Head of caudate nucleus (tissue), 42 donors: ENCODE results near the gene ANXA11.
A peak's percentile ranks its signal among the peaks of the same experiment; 100 is the strongest.

ENCODE experiments used
- DNase-seq, 42 donors: peaks; one replicate each; pipeline versions ENCODE4 v3.0.0 to v3.0.0-alpha.2; 2020 to 2021; ENCODE audit warnings: mixed read lengths in 7 of 42
- intact Hi-C: fragments of 100-400 bp; cut with DNase I; formaldehyde crosslinking; loops from one replicate; pipeline ENCODE4 v1.15.0; 2022

The ANXA11 gene

DNA sequence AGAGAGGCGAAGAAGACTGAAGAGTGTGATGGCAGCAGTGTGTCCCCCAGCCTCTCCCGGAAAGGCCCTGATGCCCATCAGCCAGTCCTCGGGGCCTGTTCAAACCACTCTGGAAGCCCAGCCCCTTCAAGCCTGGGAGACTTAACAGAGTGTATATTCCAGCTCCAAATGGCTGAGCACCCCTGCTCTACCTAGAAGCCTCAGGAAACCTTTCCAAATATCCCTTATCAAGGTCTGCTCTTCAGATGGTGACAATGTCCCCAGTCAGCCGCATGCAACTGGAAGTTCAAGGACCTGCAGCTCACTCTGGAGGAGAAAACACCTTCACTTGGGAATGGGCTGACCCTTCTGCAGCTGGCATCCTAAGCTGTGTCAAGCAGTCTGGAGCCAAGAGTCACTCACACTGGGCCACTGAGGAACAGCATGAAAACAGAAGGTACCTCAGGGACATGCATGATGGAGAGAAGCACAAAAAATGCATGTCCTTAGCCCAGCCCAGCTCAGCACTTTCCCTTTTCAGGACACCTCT, 10.2 kb downstream of the ANXA11 start:
- no peak for DNase-seq
- intact Hi-C loops: no loop called here

DNA sequence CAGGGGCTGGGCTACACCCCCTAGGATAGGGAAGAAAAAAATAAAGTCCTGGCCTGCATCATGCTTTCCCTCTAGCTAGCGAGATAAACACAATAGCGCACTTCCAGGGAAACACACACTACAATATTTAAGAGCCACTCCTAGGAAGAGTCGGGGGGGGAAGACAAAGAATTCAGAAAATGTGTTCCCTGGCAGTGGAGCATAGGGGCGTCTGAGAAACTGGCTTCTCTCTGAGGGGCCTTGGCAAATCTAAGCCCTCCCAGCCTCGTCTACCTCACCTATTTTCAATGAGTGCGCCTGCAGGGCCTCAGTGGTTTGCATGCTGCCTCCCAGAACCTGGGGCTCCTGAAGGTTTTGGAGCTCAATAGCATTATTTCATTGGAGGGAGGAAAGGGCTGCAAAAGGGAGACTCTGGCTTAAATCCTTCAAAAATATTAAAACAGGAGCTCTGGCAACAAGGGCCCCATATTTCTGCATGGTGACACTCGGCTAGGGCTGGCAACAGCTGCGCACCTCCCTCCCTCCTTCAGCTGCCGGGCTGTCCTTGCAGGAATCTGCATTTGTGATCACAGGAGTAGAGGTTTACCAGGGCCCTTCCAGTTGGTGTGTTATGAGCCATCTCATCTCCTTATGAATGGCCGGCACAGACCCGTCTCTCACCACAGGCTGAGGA, 10.8 kb downstream of the ANXA11 start:
- intact Hi-C loops: no loop called here
- peak in 1 of 42 donors; percentile 9 for DNase-seq

DNA sequence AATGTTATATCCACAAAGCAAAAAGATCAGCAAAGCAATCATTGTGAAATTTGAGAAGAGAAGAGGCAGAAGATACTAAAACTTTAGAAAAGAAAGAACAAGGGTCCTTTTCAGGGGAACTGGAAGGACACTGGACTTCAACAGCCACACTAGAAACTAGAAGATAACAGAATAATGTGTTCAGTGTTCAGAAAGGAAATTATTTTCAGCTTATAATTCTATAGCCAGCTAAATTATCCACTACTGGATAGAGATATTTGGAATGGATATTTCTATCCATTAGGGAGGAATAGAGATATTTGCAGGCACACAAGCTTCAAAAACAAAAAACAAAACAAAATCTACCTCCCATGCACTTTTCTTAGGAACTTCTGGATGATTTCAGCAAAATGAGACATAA, 12.8 kb downstream of the ANXA11 start:
- intact Hi-C loops: no loop called here
- no peak for DNase-seq

DNA sequence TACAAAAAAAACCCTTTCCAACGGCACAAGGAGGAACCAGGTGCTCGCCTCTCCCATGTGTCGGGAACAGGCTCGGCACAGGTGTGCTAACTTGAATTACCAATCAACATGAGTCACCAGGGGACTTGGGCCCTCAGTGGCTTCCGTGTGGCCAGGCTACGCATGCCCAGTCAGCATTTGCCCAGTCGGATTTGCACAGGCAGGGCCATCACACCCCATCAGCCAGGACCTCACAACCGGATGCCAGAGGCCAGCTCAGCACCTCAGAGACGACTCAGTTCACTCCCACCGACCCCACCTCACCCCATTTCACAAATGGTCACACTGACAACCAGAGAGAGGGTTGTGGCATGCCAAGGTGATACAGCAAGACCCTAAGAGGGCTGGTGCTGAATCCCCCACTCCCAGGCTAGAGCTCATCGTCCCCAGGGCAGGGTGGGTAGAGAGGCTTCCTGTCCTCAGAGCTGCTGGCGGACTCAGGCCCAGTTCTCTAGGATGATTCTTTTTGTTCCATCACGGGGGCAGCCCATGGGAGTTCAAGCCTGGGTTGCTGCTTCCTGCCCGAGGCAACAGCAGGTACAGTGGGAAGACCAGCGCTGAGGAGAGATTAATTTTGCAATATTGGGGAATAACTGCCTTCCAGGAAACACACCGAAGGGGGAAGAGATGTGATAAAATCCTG, 13.6 kb downstream of the ANXA11 start:
- intact Hi-C loops: no loop called here
- peak in 2 of 42 donors; percentile 8 to 9 for DNase-seq

DNA sequence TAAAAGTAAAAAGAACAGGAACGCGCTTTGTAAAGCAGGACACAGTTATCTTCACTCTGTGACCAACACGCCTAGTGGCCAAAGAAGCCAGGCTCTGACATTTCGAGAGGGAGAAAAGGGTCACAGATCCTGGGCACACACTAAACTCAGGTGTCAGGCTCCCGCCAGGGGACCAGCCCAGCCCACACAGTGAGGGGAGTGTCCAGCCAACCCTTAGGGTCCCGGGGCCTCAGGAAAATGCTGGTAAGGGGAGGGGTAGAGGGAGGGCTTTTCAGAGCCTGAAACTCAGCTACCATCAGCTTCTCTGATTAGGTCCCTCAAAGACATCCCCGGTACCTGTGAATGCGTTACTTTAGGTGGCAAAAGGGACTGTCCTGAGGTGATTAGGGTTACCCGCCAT, 16.6 kb downstream of the ANXA11 start:
- intact Hi-C loops: no loop called here
- peak in 1 of 42 donors; percentile 9 for DNase-seq

DNA sequence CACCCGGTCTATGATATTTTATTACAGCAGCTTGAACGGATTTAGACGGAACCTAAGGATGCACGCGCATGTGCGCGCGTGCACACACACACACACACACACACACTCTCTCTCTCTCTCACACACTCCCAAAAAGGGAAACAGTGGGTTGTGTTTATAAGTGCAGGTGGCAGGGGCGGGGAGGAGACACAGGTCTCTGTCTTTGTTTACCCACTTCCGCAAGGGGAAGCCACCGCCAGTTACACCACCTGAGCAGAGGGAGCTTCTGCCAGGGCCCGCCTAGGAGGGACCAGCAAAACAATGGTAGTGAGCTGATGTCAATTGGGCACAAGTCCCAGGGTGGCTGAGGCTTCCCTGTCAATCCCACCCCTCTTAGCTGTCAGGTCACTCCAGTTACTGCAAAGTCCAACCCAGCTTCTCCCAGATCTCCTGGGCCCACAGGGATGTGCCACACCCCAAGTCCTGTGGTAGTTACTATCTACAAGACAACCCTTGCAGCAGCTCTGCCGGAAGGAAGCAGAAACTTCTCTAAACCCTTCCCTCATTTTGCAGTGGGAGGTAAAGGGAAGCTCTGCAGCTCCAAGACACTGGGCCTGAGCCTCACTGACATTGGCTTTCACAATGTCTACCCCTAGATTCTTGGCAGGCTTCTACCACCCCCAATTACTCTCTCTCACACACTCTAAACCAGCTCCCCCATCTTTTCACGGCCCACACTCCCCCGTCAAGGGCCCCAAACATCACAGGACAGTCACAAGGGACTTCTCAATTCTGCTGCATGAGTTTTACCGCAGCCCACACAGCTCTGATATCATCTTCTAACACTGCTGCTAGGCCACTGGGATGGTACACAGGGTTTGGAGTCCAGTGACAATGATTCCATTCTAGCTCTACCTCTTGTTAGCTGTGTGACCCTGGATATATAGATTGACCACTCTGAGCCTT, 17.6 kb downstream of the ANXA11 start:
- intact Hi-C loops: no loop called here
- DNase-seq: peak in 1 of 42 donors; percentile 51

DNA sequence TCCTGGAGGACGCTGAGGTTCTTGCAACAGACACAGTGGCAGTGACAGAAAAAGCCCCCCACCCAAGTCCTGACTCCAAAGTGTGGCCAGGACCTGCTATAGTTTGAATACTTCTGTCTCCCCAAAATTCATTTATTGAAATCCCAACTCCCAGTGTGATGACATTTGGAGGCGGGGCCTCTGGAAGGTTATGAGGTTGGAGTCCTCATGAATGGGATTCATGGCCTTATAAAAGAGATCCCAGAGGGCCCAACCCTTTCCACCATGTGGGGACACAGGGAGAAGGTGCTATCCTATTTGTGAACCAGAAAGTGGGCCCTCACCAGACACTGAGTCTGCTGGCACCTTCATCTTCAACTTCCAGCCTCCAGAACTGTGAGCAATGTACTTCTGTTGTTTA, 18.3 kb downstream of the ANXA11 start:
- intact Hi-C loops: no loop called here
- no peak for DNase-seq

DNA sequence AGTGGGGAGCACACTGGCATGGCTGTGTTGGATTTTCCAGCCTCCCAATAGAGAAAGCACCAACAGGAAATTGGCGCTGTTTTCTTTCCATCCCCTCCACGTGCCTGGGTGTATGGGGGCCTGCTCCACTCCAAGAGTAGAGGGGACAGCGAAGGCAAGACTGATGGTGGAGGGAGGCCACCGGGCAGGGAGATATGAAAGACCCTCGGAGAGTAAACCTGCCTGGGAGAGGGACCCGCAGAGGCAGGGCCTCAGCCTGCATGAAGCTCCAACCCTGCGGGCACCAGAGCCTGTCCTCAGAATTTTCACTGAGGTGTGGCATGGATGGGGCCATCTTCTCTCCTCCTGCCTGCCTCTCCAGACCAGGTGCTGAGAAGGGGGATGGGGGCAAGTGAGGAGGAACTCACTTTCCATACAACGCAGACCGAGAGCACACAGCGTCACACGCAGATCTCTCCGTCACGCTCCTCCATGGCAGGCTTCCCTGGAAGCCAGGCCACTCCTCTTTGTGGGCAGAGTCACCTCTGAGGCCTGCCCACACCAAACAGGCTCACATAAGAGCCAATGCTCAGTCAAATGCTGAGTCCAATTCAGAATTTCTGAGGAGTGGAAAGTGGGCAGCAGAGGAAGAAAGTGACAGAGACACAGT, 18.8 kb downstream of the ANXA11 start:
- intact Hi-C loops: no loop called here
- DNase-seq: no peak

DNA sequence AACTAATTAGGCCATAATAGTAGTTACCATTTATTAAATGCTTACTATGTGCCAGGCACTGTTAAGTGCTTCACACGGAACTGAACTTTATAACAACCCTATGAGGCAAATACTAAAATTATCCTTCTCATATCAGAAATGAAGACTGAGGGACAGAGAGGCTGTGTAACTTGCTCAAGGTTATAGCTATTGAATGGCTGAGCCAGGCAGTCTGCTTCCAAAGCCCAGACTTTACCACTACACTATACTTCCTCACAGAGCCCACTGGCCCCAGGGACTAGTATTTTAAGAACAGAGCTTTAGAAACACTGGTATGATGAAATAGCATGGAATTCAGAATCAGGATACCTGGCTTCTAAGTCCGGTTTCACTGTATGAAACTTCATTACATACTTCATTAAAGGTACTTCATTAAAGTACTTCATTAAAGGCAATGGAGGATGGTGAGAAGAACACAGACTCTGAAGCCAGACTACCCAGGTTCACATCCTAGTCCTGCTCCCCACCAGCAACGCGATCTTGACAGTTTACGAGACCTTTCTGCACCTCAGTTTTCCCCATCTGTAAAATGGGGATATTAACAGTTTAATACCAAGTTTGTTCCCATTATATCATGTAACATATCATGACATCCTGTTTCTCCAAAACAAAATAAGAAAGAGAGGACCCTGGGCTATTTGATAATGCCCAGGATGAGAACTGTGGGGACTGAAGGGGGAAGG, 19.6 kb downstream of the ANXA11 start:
- DNase-seq: no peak
- intact Hi-C loops: no loop called here

DNA sequence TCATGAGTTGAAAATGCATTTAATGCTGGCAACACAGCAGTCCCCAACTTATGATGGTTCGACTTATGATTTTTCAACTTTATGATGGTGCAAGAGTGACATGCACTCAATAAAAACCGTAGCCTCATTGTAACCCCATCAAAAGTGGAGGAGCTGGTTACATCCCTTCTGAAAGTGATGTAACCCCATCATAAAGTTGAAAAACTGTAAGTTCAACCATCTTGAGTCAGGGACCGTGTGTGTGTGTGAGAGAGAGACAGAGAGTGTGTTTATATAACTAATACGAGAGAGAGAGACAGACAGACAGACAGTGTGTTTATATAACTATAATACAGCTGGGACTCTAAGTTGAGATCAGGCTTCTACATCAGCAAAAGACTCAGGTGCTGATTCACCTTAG, 21.0 kb downstream of the ANXA11 start:
- no peak for DNase-seq
- intact Hi-C loops: no loop called here

DNA sequence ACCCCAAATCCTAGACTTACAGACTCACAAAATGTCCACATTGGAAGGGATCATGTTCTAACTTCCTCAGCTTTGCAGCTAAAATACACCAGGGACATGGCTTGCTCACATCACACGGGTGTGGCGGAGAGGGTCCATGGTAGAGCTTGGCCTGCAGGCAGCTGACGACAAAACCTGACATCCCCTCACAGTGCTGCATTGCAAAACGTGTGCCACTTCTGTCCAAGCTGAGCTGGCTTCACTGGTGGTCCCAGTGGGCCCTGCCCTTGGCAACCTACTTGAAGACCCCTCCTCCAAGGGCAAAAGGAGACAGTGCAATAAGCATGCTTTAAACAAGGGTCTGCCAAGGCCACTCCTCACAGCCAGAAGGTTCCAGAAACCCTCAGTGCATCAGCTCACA, 21.9 kb downstream of the ANXA11 start:
- intact Hi-C loops: no loop called here
- peak in 1 of 42 donors; percentile 5 for DNase-seq

DNA sequence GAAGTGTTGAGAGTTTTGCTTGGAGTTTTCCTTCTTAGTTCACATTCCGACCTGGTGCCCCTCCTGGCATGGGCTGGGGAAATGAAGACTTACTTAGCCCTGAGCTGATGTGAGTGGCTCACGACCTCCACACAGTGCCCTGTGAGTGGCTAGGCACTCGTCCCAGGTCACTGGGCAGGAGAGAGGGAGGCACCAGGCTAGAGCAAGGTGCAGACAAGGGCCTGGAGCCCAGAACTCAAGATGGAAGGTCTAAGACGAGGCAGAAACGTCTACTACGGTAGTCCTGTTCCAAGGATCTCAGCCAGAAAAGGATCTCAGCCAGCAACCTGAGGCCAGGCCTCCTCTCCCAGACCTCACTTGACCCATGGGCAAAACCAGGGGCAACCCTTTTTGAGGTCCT, 22.4 kb downstream of the ANXA11 start:
- peak in 1 of 42 donors; percentile 24 for DNase-seq
- intact Hi-C loops: no loop called here

DNA sequence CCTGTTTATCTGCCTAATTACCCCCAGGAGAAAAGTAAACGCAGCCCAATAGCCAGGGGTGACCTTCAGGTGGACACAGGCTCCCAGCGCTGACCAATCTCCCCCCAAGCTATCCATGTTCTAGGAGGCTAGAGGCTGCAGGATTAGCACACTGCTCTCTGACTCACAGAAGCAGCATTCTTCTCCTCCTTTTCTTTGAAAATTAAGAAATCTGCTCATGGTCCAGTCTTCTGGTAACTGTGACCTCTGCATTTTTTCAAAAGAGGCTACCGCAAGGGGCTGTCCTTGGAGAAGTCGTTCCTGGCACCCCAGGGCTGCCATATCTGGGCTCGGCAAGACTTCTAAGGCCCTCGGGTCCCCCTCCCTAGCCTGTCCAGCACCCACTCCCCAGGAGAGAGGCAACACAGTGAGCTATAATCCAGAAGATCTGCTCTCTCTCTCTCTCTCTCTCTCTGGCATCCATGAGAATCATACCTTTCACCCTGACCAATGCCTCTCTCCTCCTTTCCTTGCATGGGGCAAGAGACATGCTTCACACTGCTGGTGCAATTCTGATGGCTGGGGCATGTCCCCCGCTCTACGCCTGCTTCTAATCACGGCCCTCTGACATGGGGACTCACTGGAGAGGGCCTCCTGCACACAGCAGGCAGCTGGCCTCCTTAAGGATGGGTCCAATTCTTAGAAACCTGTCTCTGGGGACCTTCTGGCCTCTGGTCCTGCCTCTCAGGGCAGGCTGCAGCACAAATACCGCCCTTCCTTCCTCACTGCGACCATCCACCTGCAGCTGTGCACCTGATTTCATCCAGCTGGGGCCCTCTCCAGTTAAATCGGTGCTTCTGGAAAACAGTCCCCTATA, 27.3 kb downstream of the ANXA11 start:
- DNase-seq: peak in 2 of 42 donors; percentile 9 to 53

DNA sequence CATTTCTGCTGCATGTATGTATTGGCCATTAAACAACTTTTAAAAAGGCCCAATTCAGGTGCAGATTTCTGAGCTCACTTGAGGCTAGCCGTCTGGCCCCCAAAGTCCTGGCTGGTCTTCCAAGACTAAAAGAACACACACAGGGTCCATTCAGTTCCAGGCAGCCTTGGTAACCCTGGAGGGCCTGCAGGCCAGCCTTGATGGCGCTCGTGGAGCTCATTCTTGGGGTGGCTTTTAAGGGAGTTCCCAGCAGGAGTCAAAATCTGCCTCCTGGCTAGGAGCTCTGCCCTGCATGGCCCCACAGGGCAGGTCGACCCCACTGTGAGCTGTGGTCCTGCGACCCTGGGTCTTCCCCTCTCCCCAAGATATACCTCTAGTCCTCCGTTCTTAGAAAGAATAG, 28.8 kb downstream of the ANXA11 start:
- intact Hi-C loops: no loop called here
- DNase-seq: peak in 1 of 42 donors; percentile 27

More for the DNA sequence above, 27.3 kb downstream of the ANXA11 start:
- intact Hi-C loops: no loop called here

DNA sequence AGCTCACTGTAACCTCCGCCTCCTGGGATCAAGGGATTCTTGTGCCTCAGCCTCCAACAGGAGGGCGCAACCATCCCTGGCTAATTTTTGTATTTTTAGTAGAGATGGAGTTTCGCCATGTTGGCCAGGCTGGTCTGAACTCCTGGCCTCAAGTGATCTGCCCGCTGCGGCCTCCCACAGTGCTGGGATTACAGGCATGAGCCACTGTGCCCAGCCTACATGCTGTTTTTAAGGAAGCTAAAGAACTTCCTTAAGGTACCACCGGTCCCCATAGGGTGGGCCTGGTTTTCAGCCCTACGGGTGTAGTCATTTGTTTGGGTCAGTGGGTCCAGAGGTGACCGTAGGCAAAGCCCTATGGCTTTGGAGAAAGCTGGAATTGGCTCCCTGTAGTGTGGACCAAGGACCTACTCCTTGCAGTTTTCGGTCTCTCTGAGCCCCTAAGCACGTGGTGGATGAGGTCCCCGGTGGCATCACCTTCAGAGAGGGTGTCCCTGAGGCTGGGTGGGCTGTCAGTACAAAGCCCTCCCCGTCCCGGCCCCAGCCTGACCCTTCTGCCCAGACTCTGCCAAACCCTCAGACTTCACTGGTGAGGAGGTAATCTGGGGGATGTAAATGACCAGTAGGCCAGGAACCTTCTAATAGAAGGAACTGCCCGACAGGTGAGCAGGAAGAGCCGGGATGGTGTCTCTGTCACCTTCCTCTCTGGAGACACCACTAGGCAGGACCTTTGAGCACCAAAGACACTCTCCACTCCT, 30.5 kb downstream of the ANXA11 start:
- intact Hi-C loops: no loop called here
- DNase-seq: no peak

DNA sequence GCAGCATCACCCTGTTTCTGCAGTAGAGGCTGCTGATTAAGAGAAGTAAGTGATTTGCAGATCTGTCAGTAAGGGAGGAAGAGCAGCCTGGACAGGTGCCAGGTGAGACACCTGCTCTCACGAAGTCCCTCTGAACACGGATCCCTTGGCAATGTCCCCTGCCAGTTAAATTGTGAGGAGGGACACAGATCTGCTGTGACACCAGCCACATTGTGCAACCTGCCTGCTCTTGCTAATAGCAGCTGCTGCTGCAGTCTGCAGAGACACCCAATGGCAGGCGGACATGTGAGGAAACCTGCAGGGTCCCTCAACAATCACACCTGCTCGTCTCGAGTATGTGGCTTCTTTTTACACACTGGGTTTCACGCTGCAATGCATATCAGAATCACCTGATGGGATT, 31.9 kb downstream of the ANXA11 start:
- no peak for DNase-seq
- intact Hi-C loops: no loop called here

DNA sequence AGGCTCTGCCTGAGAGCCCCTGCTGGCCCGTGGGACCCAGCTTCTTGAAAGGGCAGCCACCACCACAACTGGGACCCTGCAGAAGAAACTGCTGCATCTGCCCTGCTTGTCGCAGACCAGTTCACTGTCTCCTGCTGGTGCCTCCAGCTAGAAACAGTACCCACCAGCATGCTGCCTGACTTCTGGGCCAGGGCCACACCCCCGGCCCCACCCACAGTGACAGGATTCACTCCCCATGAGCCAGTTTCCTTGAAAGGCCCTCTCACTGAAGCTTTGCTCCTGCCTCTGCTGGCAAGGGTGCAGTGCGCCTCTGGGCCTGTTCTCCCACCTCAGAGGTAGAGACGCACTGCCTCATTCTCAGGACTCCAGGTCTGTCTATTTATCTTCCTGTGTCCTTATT, 32.4 kb downstream of the ANXA11 start:
- intact Hi-C loops: no loop called here
- peak in 4 of 42 donors; percentile 24 to 43 (median 40) for DNase-seq
